ENCODE measurements around the gene ELFN1.

ELFN1 gene

DNA sequence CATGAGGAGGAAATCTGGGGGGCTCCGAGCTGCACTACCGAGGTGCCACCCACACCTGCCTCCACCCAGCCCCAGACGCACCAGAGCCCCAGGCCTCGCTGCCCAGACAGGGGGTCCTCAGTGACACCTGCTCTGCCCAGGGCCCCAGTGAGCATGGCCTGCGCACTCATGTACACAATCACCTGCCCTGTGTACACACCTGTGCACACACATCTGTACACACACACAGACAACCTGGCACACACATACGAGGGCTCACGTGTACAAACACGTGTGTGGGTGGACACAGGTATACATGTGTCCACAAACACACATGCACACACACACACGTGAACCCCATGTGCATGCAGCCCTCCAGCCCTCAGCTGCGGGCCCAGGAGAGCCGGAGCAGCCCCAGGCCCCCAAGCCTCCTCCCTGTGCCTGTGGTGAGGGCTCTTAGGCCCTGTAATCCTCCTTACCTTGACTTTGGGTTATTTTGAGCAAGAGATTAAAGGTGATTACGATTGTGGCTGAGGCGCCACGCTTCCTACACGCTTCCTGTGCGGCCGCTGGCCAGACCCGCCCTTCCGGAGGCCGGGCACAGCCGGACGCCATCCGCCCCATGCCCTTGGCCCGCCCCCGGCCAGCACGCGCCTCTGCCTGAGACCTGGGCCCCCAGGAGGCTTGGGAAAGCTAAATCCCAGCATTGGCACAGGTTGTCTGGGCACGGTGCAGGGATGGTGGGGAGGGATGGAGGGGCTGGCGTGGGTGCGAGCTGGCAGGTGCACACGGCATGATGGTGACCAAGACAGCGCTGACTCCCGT is 71.9 kb downstream of the ELFN1 start:
- no peak for DNase-seq (ENCODE audit: low read depth, low spot score)

DNA sequence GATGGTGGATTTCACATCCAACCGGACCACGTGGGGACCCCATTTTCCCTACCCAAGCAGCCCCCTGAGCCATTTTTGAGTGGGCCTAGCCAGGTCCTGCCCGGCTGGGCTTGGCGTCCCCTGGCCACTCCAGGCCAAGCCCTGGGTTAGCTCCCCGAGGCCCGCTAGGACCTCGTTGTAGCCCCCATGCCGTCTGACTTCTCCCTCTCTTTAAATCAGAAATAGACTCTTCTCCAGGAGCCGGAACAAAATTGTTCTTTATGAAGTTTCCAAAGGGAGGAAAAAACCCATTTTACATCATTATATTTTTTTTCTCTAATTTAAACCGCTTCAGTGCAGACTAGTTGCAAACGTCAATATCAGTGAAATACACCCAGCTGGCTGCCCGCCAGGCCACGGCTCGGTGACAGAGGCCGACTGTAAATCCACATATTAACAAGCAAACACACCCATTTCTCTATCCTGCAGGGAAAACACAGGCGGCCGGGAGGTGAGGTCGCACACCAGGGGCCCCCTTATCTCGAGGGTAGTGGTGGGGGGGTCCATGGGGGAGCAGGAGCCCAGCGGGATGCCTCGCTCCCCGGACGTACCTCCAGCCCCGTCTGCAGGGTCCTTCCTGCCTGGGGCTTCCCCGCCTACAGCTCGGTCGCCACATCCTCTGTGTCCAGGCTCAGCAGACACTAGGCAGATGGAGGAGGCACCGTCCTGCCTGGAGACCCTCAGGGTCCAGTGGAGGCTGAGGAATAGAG is 72.7 kb downstream of the ELFN1 start:
- no peak for DNase-seq (ENCODE audit: low read depth, low spot score)

DNA sequence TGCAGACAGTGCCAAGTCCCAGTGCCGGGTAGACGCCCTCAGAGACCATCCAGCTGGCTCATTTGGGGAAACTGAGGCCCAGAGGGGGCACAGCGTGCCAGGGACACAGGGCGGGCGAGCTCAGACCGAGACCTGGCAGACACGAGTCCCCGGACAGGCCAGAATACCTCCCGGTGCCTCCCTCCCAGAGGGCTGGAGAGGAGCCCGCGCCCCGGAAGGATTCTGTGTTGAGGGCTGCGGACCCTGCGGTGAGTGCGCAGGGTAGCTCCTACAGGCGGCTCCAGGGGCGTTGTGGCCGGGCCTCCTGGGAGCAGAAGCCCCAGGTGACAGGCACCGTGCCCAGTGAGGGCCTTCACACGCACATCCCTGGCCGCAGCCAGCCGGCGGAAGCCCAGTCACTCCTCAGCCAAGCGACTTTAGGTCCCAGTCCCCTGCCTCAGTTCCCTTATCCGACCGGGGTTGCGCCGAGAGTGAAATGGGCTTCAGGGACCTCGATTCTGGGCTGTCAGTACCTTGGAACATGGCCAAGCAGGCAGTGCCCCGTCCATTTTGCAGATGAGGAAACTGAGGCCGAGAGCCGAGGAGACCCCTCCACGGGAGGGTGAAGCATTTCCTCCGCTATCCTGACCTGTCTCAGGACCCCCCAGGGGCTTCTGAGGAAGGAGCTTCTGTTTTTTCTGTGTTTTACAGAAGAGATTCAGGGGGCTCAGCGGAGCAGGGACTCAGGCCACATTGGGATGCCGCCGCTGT is 73.6 kb downstream of the ELFN1 start:
- no peak for DNase-seq (ENCODE audit: low read depth, low spot score)

DNA sequence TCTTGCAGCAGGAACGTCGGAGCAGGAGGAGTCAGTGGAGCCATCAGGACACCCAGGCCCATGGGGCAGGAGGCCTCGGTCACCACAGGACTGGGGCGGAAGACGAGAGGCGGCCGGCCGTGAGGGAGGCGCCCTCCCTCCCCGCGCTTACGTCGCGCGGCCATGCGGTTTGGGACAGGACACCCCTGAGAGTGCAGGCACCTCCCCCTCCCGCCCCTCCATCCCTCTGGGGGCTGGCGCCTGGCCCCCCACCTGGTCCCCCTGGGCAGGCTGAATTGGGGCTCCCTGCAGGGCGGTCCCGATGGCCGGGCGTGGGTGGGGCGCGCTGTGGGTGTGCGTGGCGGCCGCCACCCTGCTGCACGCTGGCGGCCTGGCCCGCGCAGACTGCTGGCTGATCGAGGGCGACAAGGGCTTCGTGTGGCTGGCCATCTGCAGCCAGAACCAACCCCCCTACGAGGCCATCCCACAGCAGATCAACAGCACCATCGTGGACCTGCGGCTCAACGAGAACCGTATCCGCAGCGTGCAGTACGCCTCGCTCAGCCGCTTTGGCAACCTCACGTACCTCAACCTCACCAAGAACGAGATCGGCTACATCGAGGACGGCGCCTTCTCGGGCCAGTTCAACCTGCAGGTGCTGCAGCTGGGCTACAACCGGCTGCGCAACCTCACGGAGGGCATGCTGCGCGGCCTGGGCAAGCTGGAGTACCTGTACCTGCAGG is 74.4 kb downstream of the ELFN1 start:
- DNase-seq (ENCODE audit: low read depth, low spot score): no peak

DNA sequence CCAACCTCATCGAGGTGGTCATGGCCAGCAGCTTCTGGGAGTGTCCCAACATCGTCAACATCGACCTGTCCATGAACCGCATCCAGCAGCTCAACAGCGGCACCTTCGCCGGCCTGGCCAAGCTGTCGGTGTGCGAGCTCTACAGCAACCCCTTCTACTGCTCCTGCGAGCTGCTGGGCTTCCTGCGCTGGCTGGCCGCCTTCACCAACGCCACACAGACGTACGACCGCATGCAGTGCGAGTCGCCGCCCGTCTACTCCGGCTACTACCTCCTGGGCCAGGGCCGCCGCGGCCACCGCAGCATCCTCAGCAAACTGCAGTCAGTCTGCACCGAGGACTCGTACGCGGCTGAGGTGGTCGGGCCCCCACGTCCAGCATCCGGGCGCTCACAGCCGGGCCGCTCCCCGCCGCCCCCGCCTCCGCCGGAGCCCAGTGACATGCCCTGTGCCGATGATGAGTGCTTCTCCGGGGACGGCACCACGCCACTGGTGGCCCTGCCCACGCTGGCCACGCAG is 75.0 kb downstream of the ELFN1 start:
- no peak for DNase-seq (ENCODE audit: low read depth, low spot score)

DNA sequence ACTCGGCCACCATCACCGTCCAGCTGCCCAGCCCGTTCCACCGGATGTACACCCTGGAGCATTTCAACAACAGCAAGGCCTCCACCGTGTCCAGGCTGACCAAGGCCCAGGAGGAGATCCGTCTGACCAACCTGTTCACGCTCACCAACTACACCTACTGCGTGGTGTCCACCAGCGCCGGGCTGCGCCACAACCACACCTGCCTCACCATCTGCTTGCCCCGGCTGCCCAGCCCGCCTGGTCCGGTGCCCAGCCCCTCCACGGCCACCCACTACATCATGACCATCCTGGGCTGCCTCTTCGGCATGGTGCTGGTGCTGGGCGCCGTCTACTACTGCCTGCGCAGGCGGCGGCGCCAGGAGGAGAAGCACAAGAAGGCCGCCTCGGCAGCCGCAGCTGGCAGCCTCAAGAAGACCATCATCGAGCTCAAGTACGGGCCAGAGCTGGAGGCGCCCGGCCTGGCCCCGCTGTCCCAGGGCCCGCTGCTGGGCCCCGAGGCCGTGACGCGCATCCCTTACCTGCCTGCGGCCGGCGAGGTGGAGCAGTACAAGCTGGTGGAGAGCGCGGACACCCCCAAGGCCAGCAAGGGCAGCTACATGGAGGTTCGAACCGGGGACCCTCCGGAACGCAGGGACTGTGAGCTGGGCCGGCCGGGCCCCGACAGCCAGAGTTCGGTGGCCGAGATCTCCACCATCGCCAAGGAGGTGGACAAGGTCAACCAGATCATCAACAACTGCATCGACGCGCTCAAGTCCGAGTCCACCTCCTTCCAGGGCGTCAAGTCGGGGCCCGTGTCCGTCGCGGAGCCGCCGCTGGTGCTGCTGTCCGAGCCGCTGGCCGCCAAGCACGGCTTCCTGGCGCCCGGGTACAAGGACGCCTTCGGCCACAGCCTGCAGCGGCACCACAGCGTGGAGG is 75.8 kb downstream of the ELFN1 start:
- no peak for DNase-seq (ENCODE audit: low read depth, low spot score)

DNA sequence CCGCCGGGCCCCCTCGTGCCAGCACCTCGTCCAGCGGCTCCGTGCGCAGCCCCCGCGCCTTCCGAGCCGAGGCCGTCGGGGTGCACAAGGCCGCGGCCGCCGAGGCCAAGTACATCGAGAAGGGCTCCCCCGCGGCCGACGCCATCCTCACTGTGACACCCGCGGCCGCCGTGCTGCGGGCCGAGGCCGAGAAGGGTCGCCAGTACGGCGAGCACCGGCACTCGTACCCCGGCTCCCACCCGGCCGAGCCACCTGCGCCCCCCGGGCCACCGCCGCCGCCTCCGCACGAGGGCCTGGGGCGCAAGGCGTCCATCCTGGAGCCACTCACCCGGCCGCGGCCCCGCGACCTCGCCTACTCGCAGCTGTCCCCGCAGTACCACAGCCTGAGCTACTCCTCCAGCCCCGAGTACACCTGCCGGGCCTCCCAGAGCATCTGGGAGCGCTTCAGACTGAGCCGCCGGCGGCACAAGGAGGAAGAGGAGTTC is 76.5 kb downstream of the ELFN1 start:
- DNase-seq (ENCODE audit: low read depth, low spot score): no peak

DNA sequence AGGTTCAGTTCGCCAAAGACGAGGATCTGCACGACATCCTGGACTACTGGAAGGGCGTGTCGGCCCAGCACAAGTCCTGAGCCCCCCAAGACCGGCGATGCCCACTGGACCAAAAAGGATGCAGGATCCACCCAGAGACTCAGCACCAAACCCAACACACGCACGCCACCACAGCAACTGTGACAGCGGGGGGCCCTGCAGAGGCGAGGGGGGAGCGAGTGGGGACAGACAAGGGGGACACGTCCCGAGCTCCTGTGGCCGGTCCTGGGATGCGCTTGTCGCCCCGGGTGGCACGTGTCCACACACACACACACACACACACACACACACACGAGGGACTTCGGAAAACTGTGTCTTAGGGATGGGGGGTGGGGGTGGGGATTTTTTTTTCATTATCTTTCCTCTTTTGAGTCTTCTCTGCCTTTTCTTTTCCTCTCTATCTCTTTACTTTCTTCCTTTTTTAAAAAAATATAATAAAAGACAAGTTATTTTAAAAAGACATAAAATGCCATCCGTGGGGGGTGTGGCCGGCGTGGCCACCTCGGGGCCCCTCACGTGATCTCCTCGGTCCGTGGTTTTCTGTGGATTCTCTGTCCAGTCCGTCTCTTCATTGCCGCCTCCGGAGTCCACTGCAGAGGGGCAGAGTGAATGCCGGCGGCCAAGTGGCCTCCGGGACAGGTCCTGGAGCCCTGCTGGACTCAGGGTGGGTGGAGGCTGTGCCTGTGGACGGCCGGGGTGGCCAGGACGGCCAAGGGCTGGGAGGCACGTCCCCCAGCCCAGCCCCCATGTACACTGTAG is 77.1 kb downstream of the ELFN1 start:
- no peak for DNase-seq (ENCODE audit: low read depth, low spot score)

DNA sequence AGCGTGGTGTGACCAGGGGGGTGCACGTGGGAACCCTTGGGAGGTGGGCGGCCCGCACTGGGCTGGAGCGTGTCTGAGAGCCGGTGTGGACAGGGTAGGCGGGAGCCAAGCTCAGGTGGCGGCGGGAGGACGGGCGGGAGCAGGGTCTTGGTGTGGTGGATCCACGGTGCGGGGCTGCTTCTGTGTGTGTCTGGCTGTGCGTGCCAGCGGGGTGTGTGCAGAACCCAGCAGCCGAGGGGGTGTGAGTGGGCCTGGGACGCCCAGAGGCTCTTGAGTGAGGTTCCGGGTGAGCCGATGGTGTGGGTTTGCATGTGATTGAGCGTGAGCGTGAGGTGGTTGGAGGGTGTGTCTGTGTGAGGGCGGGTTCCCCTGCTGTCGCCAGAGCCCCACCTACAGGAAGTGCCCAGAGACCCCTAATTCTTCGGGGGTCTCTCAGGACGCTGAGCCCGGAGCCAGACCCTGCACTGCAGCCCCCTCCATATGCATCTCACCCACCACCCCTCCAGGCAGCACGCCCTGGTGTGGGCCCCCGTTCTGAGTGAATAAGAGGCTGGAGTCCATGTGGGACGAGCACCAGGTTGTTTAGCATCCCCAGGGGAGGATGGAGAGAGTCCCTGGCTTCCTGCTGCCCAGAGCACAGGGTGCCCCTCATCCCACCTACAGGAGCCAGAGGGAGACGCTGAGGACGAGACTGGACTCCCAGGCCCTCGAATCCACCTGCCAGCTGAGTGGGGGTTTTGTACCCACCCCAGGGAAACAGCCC is 78.2 kb downstream of the ELFN1 start:
- DNase-seq (ENCODE audit: low read depth, low spot score): no peak

DNA sequence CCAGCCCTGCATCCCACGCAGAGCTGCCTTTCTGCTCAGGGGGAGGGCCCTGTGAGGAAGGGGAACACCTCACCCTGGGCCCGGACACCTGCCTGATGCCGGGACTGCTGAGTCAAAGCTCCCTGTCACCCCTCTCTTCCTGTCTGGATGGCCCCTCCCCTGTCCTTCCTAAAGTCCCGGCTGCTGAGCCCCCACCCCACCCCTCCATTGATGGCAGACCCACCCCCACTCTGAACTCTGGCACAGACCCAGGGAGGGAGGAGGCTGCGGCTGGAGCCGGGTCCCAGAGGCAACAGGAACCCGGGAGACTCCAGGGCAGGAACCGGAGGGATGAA is 78.7 kb downstream of the ELFN1 start:
- no peak for DNase-seq (ENCODE audit: low read depth, low spot score)

DNA sequence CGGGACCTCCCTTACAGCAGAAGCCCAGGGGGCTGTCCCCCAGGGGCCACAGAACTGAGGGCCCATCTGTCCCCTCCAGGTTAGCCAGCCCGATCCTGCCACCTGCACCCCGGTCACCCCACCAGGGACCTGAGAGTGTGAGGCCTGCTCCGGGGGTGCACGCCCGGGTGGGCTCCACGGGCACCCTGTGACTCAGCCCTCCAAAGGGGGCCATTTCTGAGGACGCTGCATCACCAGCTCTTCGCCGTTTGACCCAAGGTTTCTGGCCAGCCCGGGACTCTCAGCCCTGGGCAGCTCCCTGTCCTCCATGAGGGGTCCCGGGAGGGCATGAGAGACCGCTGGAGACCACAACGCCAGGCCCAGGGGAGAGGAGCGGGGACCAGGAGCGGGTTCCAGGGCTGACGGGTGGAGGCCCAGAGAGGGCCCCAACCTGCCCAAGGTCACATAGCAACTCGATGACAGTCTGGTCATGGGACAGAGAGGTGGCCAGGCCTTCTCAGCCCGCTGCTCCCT is 79.3 kb downstream of the ELFN1 start:
- no peak for DNase-seq (ENCODE audit: low read depth, low spot score)

DNA sequence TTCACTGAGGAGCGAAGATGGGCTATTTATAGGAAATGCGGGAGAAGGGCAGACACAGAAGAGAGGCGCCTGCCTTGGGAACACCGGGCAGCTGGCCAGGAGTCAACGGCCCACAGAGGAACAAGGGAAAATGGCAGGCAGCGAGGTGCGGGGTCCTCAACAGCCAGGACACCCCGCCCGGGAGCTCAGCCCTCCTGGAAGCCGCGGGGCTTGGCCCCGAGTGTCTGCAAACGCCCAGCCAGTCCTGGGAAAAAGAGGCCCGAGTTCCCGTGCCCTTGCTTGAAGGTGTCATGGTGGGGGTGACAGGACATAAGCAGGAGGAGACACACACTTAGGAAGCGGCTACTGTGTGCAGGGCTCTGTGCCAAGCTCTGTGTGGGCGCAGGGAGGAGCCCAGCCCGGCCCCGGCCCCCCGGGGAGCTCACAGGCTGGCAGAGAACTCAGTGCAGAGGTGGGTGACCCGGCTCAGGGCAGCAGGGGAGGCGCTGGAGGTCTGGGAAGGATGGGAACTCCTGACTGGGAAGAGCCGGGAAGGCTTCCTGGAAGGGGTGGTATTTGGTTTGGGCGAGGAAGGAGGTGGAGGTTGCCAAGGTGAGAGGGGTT is 79.9 kb downstream of the ELFN1 start:
- no peak for DNase-seq (ENCODE audit: low read depth, low spot score)

DNA sequence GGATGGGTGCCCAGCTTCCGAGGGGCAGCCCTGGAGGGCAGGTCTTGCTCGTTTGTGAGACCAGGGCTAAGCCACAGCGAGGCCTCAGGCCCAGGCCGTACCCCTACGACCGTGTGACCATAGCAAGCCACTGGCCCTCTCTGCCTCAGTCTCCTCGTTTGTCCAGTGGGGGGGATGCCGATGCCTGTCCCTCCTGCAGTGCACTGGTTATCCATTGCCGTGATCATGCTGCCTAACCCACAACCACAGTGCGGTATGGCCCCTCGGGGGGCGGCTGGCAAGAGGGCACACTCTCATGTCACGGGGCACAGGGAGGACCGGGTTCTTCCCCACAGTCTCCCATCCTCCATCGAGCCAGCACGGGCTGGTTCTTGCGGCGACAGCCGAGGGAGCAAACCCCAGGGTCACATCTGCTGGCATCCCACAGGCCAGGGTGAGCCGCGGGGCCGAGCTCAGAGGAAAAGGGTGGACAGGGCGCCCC is 80.5 kb downstream of the ELFN1 start:
- no peak for DNase-seq (ENCODE audit: low read depth, low spot score)

DNA sequence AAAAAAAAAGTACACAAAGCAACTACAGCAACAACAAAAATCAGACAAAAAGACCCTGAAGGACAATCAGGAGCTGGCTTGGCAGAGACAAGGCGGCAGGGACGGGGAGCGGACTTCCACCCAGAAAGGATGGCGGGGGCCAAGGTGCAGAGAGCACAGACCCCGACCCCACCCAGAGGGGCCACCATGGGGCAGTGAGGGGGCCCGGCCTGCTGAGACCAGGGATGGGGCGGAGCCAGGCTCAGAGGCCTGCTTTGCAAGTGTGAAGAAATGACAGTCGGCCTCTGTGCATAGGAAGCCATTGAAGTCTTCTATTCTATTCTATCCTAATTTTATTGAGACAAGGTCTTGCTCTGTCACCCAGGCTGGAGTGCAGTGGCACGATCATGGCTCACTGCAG is 82.0 kb downstream of the ELFN1 start:
- no peak for DNase-seq (ENCODE audit: low read depth, low spot score)

DNA sequence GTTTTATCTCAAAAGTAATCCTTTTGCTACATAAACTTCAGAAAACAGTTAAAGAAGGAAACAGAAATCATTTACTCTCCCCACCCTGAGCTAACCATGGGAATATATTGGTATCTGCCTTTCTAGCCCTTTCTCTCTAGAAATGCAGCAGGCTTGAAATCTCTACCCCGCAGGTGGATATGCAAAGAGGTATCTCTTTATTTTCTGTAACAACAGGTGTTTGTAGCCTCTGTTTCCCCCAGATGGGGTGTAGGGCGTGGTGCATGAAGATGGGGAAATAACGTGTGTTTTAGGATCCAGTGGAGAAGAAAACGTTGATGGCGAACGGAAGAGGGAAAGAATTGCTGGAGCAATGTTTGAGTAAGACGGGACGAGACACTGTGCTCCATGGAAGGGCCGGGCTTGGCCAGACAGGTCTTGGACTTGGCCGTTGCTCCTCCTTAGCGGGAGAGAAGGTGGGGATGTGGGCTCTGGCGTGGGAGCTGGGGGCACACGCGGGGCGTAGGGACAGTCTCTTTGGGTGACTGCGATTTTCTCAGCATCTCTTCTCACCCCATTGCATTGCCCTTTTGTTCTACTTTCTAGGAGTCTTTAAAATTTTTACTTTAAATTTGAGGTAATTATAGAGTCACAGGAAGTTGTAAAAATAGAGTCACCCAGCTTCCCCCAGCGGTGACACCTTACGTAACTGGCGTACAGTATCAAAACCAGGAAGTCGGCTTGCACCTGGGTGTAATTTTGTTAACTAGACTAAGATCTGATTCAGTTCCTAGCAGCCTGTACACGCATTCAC is 82.9 kb downstream of the ELFN1 start:
- DNase-seq (ENCODE audit: low read depth, low spot score): no peak

DNA sequence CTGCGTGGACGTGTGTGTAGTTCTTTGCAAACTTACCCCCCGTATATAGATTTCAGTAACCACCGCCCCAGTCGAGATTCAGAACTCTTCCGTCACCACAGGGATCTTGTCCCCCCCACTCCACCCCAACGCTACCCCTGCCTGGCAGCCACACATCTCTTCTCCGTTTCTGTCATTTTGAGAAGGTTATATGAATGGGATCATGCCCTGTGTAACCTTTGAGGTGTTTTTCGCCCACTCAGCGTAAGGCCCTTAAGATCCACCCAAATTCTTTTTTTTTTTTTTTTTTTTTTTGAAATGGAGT is 83.4 kb downstream of the ELFN1 start:
- no peak for DNase-seq (ENCODE audit: low read depth, low spot score)

DNA sequence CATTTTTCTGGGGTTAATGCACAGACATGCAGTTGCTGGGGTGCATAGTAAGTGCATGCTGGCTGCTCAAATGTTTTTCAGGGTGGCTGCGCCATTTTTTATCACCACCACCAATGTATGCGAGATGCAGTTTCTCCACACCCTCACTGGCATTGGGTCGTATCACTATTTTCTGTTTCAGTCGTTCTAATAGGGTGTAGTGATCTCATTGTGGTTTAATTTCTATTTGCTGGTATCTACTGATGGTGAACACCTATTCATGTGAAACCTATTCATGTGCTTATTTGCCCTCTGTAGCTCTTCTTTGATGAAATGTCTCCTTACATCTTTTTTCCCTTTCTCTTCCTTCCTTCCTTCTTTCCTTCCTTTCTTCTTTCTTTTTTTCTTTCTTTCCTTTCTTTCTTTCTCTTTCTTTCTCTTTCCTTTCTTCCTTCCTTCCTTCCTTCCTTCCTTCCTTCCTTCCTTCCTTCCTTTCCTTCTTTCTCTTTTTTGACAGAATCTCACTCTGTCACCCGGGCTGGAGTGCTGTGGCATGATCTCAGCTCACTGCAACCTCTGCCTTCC is 84.3 kb downstream of the ELFN1 start:
- no peak for DNase-seq (ENCODE audit: low read depth, low spot score)
